Activated T-helper 2 cell treated with anti-CD3 and anti-CD28 coated beads, Interferon-gamma antibody, Interleukin-2, Interleukin-4, amounts not matched to agents 10 μg/mL and 5 μg/mL and 100 μg/mL, durations not matched to agents 14 hours and 24 hours and 36 hours (primary cell): ENCODE results near the gene LIN28B. TPM values are rescaled to one million over a fixed set of nuclear protein-coding genes. Genes with fewer than 3 reads are reported as not detected.

Experiments used
- DNase-seq: peaks from one replicate; pipeline ENCODE4 v3.0.0; 2021; ENCODE audit warnings: low spot score
- H3K27ac Mint-ChIP-seq: one replicate; pipeline ENCODE4 v1.8.0; 2021; ENCODE audit warnings: mixed read lengths
- H3K27me3 Mint-ChIP-seq: one replicate; pipeline ENCODE4 v1.8.0; 2021; ENCODE audit warnings: low read depth, mixed read lengths
- H3K36me3 Mint-ChIP-seq: one replicate; pipeline ENCODE4 v1.8.0; 2021; ENCODE audit warnings: low read depth, mixed read lengths
- H3K4me1 Mint-ChIP-seq: one replicate; pipeline ENCODE4 v1.8.0; 2021; ENCODE audit warnings: low read depth, mixed read lengths
- H3K4me3 Mint-ChIP-seq: one replicate; pipeline ENCODE4 v1.8.0; 2021; ENCODE audit warnings: low read depth, mild to moderate bottlenecking, moderate library complexity, mixed read lengths
- H3K9me3 Mint-ChIP-seq: one replicate; pipeline ENCODE4 v1.8.0; 2021; ENCODE audit warnings: mixed read lengths
- intact Hi-C: fragments of 100-400 bp; cut with micrococcal nuclease; formaldehyde crosslinking; loops from one replicate; pipeline ENCODE4 v1.15.1; 2023
- total RNA-seq: library from RNA; stranded (reverse); gene quantifications from 2 replicates; pipeline ENCODE4 v1.2.3, GENCODE V29; 2022

Gene LIN28B
- total RNA-seq, 1 donor from 2014 or later = 0.05 TPM

- intact Hi-C loops = no loop called here
- peaks cover 23% of the 10 kb centered on the region for H3K27me3 Mint-ChIP-seq
- no peak for DNase-seq
- no peak overlapping the region for H3K4me3 Mint-ChIP-seq
- H3K36me3 Mint-ChIP-seq = no peaks in the 10 kb centered on the region
- H3K4me1 Mint-ChIP-seq = no peaks in the 10 kb centered on the region
- H3K27ac Mint-ChIP-seq = no peak overlapping the region
- H3K9me3 Mint-ChIP-seq = no peaks in the 10 kb centered on the region
Measured at GRCh38 chr6:105035299-105035698, 78.4 kb downstream of the LIN28B start.

GRCh38 chr6:105036351-105036750 is 79.4 kb downstream of the LIN28B start:
- Mint-ChIP-seq H3K4me3 (no peak overlapping the region), H3K9me3 (no peaks in the 10 kb centered on the region), H3K27ac (no peak overlapping the region), H3K4me1 (no peaks in the 10 kb centered on the region), H3K36me3 (no peaks in the 10 kb centered on the region), H3K27me3 (peaks cover 26% of the 10 kb centered on the region)
- DNase-seq = no peak
- intact Hi-C loops = no loop called here

GRCh38 chr6:105038259-105038658 is 81.4 kb downstream of the LIN28B start:
- H3K4me1 Mint-ChIP-seq = no peaks in the 10 kb centered on the region
- DNase-seq = no peak
- H3K36me3 Mint-ChIP-seq = no peaks in the 10 kb centered on the region
- H3K4me3 Mint-ChIP-seq = no peak overlapping the region
- no peak overlapping the region for H3K27ac Mint-ChIP-seq
- intact Hi-C loops = no loop called here
- peaks cover 34% of the 10 kb centered on the region for H3K27me3 Mint-ChIP-seq
- no peaks in the 10 kb centered on the region for H3K9me3 Mint-ChIP-seq

GRCh38 chr6:105041880-105042279 is 85.0 kb downstream of the LIN28B start:
- H3K4me1 Mint-ChIP-seq = no peaks in the 10 kb centered on the region
- H3K36me3 Mint-ChIP-seq = no peaks in the 10 kb centered on the region
- no peak overlapping the region for H3K4me3 Mint-ChIP-seq
- H3K27ac Mint-ChIP-seq = no peak overlapping the region
- H3K9me3 Mint-ChIP-seq = no peaks in the 10 kb centered on the region
- intact Hi-C loops = no loop called here
- peaks cover 23% of the 10 kb centered on the region for H3K27me3 Mint-ChIP-seq
- no peak for DNase-seq

GRCh38 chr6:105042648-105043047 is 85.7 kb downstream of the LIN28B start:
- Mint-ChIP-seq H3K9me3 (no peaks in the 10 kb centered on the region), H3K4me3 (no peak overlapping the region), H3K36me3 (no peaks in the 10 kb centered on the region), H3K4me1 (no peaks in the 10 kb centered on the region), H3K27me3 (peaks cover 23% of the 10 kb centered on the region), H3K27ac (no peak overlapping the region)
- no peak for DNase-seq
- intact Hi-C loops = no loop called here

- H3K9me3 Mint-ChIP-seq = no peaks in the 10 kb centered on the region
- H3K27me3 Mint-ChIP-seq = peaks cover 17% of the 10 kb centered on the region
- H3K27ac Mint-ChIP-seq = no peak overlapping the region
- H3K36me3 Mint-ChIP-seq = no peaks in the 10 kb centered on the region
- H3K4me3 Mint-ChIP-seq = no peak overlapping the region
- no peak for DNase-seq
- intact Hi-C loops = no loop called here
- no peaks in the 10 kb centered on the region for H3K4me1 Mint-ChIP-seq
Measured at GRCh38 chr6:105043979-105044378, 87.1 kb downstream of the LIN28B start.

GRCh38 chr6:105045526-105045925 is 88.6 kb downstream of the LIN28B start:
- peaks cover 17% of the 10 kb centered on the region for H3K27me3 Mint-ChIP-seq
- no peak for DNase-seq
- no peak overlapping the region for H3K27ac Mint-ChIP-seq
- intact Hi-C loops = no loop called here
- H3K36me3 Mint-ChIP-seq = no peaks in the 10 kb centered on the region
- H3K9me3 Mint-ChIP-seq = no peaks in the 10 kb centered on the region
- no peak overlapping the region for H3K4me3 Mint-ChIP-seq
- no peaks in the 10 kb centered on the region for H3K4me1 Mint-ChIP-seq

- no peak overlapping the region for H3K4me3 Mint-ChIP-seq
- DNase-seq = no peak
- no peaks in the 10 kb centered on the region for H3K36me3 Mint-ChIP-seq
- intact Hi-C loops = no loop called here
- H3K27me3 Mint-ChIP-seq = peaks cover 13% of the 10 kb centered on the region
- no peaks in the 10 kb centered on the region for H3K4me1 Mint-ChIP-seq
- H3K27ac Mint-ChIP-seq = no peak overlapping the region
- no peaks in the 10 kb centered on the region for H3K9me3 Mint-ChIP-seq
Measured at GRCh38 chr6:105051941-105052471, 95.1 kb downstream of the LIN28B start.

- intact Hi-C loops = no loop called here
- Mint-ChIP-seq H3K9me3 (no peaks in the 10 kb centered on the region), H3K4me3 (no peak overlapping the region), H3K4me1 (no peaks in the 10 kb centered on the region), H3K27me3 (peaks cover 32% of the 10 kb centered on the region), H3K27ac (no peak overlapping the region), H3K36me3 (no peaks in the 10 kb centered on the region)
- DNase-seq = no peak
Measured at GRCh38 chr6:105056646-105057045, 99.7 kb downstream of the LIN28B start.

- H3K36me3 Mint-ChIP-seq = no peaks in the 10 kb centered on the region
Measured at GRCh38 chr6:105057160-105057559, 100.3 kb downstream of the LIN28B start.

GRCh38 chr6:105058316-105058715 is 101.4 kb downstream of the LIN28B start:
- no peak overlapping the region for H3K4me3 Mint-ChIP-seq
- H3K27ac Mint-ChIP-seq = no peak overlapping the region
- DNase-seq = no peak
- H3K36me3 Mint-ChIP-seq = no peaks in the 10 kb centered on the region
- H3K27me3 Mint-ChIP-seq = peaks cover 35% of the 10 kb centered on the region
- H3K4me1 Mint-ChIP-seq = no peaks in the 10 kb centered on the region
- H3K9me3 Mint-ChIP-seq = no peaks in the 10 kb centered on the region
- intact Hi-C loops = no loop called here

More at GRCh38 chr6:105057160-105057559, 100.3 kb downstream of the LIN28B start:
- Mint-ChIP-seq H3K4me1 (no peaks in the 10 kb centered on the region), H3K9me3 (no peaks in the 10 kb centered on the region), H3K4me3 (no peak overlapping the region), H3K27me3 (peaks cover 33% of the 10 kb centered on the region), H3K27ac (no peak overlapping the region)
- intact Hi-C loops = no loop called here
- DNase-seq = no peak

GRCh38 chr6:105058846-105059245 is 101.9 kb downstream of the LIN28B start:
- H3K36me3 Mint-ChIP-seq = no peaks in the 10 kb centered on the region
- H3K27me3 Mint-ChIP-seq = peaks cover 35% of the 10 kb centered on the region
- no peak overlapping the region for H3K4me3 Mint-ChIP-seq
- DNase-seq = no peak
- H3K9me3 Mint-ChIP-seq = no peaks in the 10 kb centered on the region
- H3K27ac Mint-ChIP-seq = no peak overlapping the region
- H3K4me1 Mint-ChIP-seq = no peaks in the 10 kb centered on the region
- intact Hi-C loops = no loop called here

- Mint-ChIP-seq H3K27me3 (peaks cover 33% of the 10 kb centered on the region), H3K27ac (no peak overlapping the region), H3K36me3 (no peaks in the 10 kb centered on the region), H3K9me3 (no peaks in the 10 kb centered on the region), H3K4me3 (no peak overlapping the region), H3K4me1 (no peaks in the 10 kb centered on the region)
- DNase-seq = no peak
- intact Hi-C loops = no loop called here
Measured at GRCh38 chr6:105066233-105066632, 109.3 kb downstream of the LIN28B start.

GRCh38 chr6:105066836-105067235 is 109.9 kb downstream of the LIN28B start:
- Mint-ChIP-seq H3K9me3 (no peaks in the 10 kb centered on the region), H3K27me3 (peaks cover 36% of the 10 kb centered on the region), H3K4me1 (no peaks in the 10 kb centered on the region), H3K4me3 (no peak overlapping the region), H3K36me3 (no peaks in the 10 kb centered on the region), H3K27ac (no peak overlapping the region)
- no peak for DNase-seq
- intact Hi-C loops = no loop called here
